ENCODE measurements around the gene FANK1. TPM values are rescaled to one million over a fixed set of nuclear protein-coding genes. Genes with fewer than 3 reads are reported as not detected.

FANK1 gene
- total and polyA plus RNA-seq, 2 experiments from 2014 or later = 11.5 to 19.2 TPM

GRCh38 chr10:125989791-125990190 lies 93.4 kb downstream of the FANK1 start:
- no peak for DNase-seq (ENCODE audit: low read depth in 1 of 2, low spot score in 1 of 2)
- H3K27ac ChIP-seq = no peak overlapping the region
- H3K27me3 ChIP-seq = no peaks in the 10 kb centered on the region
- no peaks in the 10 kb centered on the region for H3K9me3 ChIP-seq (ENCODE audit: low read depth)
- TF ChIP-seq, protein P1, sequence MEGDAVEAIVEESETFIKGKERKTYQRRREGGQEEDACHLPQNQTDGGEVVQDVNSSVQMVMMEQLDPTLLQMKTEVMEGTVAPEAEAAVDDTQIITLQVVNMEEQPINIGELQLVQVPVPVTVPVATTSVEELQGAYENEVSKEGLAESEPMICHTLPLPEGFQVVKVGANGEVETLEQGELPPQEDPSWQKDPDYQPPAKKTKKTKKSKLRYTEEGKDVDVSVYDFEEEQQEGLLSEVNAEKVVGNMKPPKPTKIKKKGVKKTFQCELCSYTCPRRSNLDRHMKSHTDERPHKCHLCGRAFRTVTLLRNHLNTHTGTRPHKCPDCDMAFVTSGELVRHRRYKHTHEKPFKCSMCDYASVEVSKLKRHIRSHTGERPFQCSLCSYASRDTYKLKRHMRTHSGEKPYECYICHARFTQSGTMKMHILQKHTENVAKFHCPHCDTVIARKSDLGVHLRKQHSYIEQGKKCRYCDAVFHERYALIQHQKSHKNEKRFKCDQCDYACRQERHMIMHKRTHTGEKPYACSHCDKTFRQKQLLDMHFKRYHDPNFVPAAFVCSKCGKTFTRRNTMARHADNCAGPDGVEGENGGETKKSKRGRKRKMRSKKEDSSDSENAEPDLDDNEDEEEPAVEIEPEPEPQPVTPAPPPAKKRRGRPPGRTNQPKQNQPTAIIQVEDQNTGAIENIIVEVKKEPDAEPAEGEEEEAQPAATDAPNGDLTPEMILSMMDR (IDR thresholded peaks at IDR 0.05; ENCODE audit: low read depth, low read length) = no peak
- H3K4me3 ChIP-seq = no peak overlapping the region
- H3K4me1 ChIP-seq (ENCODE audit: low read depth) = no peaks in the 10 kb centered on the region
- no peaks in the 10 kb centered on the region for H3K36me3 ChIP-seq

DNA sequence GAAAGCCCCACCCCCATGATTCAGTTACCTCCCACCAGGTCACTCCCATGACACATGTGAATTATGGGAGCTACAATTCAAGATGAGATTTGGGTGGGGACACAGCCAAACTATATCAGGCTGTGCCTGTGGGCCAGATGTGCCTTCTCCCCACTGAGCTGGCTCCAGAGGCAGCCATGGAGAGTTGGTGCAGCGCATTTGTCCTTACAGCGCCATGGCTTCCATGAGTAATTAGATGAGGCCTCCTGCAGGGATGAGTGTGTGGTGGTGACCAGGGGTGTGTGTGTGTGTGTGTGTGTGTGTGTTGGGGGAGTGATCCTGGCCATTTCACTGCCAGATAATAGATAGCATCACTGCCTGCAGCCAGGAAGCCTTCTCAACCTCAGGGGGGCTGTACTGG lies 94.6 kb downstream of the FANK1 start:
- no peaks in the 10 kb centered on the region for H3K36me3 ChIP-seq
- H3K27me3 ChIP-seq = no peaks in the 10 kb centered on the region
- no peaks in the 10 kb centered on the region for H3K9me3 ChIP-seq (ENCODE audit: low read depth)
- TF ChIP-seq, protein P1 (IDR thresholded peaks at IDR 0.05; ENCODE audit: low read depth, low read length) = no peak
- H3K4me1 ChIP-seq (ENCODE audit: low read depth) = no peaks in the 10 kb centered on the region
- H3K4me3 ChIP-seq = no peak overlapping the region
- no peak for DNase-seq (ENCODE audit: low read depth in 1 of 2, low spot score in 1 of 2)
- no peak overlapping the region for H3K27ac ChIP-seq

GRCh38 chr10:125991392-125991791 lies 95.0 kb downstream of the FANK1 start:
- Histone ChIP-seq H3K9me3 (ENCODE audit: low read depth) (no peaks in the 10 kb centered on the region), H3K27ac (no peak overlapping the region), H3K4me1 (ENCODE audit: low read depth) (no peaks in the 10 kb centered on the region), H3K36me3 (no peaks in the 10 kb centered on the region), H3K4me3 (no peak overlapping the region), H3K27me3 (no peaks in the 10 kb centered on the region)
- TF ChIP-seq, protein P1 (IDR thresholded peaks at IDR 0.05; ENCODE audit: low read depth, low read length) = no peak
- no peak for DNase-seq (ENCODE audit: low read depth in 1 of 2, low spot score in 1 of 2)

DNA sequence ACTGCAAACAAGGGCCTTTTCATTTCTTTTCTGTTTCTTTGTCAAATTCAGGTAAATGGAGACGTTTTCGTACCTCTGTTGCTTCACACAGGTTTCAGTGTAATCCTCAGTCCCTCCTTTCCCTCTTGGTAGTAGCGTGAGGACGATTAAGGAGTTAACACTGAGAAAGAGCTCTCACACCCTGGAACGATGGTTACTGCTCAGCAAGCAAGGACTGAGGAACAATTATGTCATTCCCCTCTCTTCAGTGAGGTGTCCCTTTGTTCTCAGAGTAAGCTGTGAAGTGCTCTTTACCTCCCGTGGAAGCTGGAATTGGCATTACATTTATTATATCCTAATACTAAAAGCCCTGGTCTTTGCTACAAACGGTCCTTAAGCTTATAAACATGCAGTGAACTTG lies 95.9 kb downstream of the FANK1 start:
- DNase-seq (ENCODE audit: low read depth in 1 of 2, low spot score in 1 of 2) = no peak
- TF ChIP-seq, protein P1 (IDR thresholded peaks at IDR 0.05; ENCODE audit: low read depth, low read length) = no peak
- no peaks in the 10 kb centered on the region for H3K36me3 ChIP-seq
- no peaks in the 10 kb centered on the region for H3K27me3 ChIP-seq
- no peaks in the 10 kb centered on the region for H3K4me1 ChIP-seq (ENCODE audit: low read depth)
- H3K4me3 ChIP-seq = no peak overlapping the region
- no peak overlapping the region for H3K27ac ChIP-seq
- no peaks in the 10 kb centered on the region for H3K9me3 ChIP-seq (ENCODE audit: low read depth)

DNA sequence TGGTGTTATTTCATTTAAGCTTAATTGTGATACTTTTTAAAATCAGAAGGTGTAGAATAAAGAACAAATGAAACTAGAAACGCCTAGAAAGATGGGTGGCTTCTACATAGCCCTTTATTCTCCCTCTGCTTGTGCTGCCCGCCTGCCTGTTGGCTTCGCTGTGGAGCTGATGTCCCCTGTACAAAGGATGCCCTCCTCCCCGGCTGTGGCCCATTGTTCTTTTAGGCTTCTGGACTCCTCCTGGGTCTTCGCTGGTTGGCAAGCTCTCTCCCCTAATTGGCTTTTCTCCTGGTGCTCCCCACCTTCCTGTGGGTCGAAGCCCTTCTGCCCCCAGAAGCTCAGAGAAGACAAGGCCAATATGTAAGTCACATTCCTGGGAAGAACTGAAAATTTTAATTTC lies 98.2 kb downstream of the FANK1 start:
- no peak overlapping the region for H3K27ac ChIP-seq
- H3K9me3 ChIP-seq (ENCODE audit: low read depth) = no peaks in the 10 kb centered on the region
- no peak overlapping the region for H3K4me3 ChIP-seq
- no peaks in the 10 kb centered on the region for H3K27me3 ChIP-seq
- no peak for DNase-seq (ENCODE audit: low read depth in 1 of 2, low spot score in 1 of 2)
- no peaks in the 10 kb centered on the region for H3K4me1 ChIP-seq (ENCODE audit: low read depth)
- no peaks in the 10 kb centered on the region for H3K36me3 ChIP-seq
- TF ChIP-seq, protein P1 (IDR thresholded peaks at IDR 0.05; ENCODE audit: low read depth, low read length) = no peak

Data from cardiac muscle cell (in vitro differentiated cells and primary cell).